Measurements from ENCODE around the gene C1orf94.

The C1orf94 gene

DNA sequence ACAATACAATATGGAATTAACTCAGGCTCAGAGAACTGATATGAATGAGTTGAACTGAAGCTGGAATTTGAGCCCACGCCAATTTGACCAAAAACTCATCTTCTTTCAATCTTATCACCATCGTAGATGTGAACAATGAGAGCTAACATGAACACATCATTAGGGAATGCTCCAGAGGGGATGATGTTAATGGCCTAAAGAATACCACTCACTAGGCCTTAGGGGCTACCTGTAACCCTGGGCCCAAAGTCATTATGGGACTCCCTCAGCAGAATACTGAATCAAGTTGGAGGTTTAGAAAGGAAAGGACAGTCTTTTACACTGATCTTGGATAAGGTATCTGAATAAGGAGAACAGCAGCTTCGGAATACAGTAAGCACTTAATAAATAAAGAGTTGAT is 73.6 kb downstream of the C1orf94 start:
- H3K4me2 ChIP-seq (ENCODE audit: low read length): no peak overlapping the region
- no peak overlapping the region for H4K12ac ChIP-seq (ENCODE audit: low read depth, low read length)
- H3K4me1 ChIP-seq (ENCODE audit: control insufficient read depth in 1 of 2, insufficient read depth in 2 of 2, low read length in 2 of 2): no peaks in the 10 kb centered on the region
- H2BK12ac ChIP-seq (ENCODE audit: low read length): no peak overlapping the region
- H3K18ac ChIP-seq (ENCODE audit: low read length): no peak overlapping the region
- no peak overlapping the region for H3K23ac ChIP-seq (ENCODE audit: low read length)
- WGBS (ENCODE audit: extremely low coverage, insufficient coverage, insufficient read length): no CpG with 5 or more reads among the region's 3 CpGs
- H2BK120ac ChIP-seq (ENCODE audit: insufficient read depth, low read length, poor library complexity): no peak overlapping the region
- no peaks in the 10 kb centered on the region for H3K9me3 ChIP-seq (ENCODE audit: insufficient read depth, low read depth, low read length)
- H3K36me3 ChIP-seq (ENCODE audit: control insufficient read depth in 1 of 2, insufficient read depth in 2 of 2, low read length in 2 of 2): no peaks in the 10 kb centered on the region
- no peak overlapping the region for H2AFZ ChIP-seq (ENCODE audit: insufficient read depth, low read length, poor library complexity)
- H2BK5ac ChIP-seq (ENCODE audit: low read depth, low read length, poor library complexity): no peak overlapping the region
- H3K27me3 ChIP-seq (ENCODE audit: insufficient read depth, low read length): no peaks in the 10 kb centered on the region
- no peaks in the 10 kb centered on the region for H3K79me2 ChIP-seq (ENCODE audit: control insufficient read depth, insufficient read depth, low read length, poor library complexity)
- no peak overlapping the region for H3K4ac ChIP-seq (ENCODE audit: low read depth, low read length)
- H3K14ac ChIP-seq (ENCODE audit: low read length): no peak overlapping the region
- H3K4me3 ChIP-seq (ENCODE audit: low read depth, low read length): no peak overlapping the region
- no peak for DNase-seq
- H3K9ac ChIP-seq (ENCODE audit: low read length): no peak overlapping the region
- H3K79me1 ChIP-seq (ENCODE audit: low read length): no peaks in the 10 kb centered on the region
- H4K91ac ChIP-seq (ENCODE audit: low read depth, low read length): no peak overlapping the region
- H2AK5ac ChIP-seq (ENCODE audit: low read length): no peak overlapping the region
- no peak overlapping the region for H4K8ac ChIP-seq (ENCODE audit: low read depth, low read length)
- H3K27ac ChIP-seq (ENCODE audit: low read depth, low read length): no peak overlapping the region

DNA sequence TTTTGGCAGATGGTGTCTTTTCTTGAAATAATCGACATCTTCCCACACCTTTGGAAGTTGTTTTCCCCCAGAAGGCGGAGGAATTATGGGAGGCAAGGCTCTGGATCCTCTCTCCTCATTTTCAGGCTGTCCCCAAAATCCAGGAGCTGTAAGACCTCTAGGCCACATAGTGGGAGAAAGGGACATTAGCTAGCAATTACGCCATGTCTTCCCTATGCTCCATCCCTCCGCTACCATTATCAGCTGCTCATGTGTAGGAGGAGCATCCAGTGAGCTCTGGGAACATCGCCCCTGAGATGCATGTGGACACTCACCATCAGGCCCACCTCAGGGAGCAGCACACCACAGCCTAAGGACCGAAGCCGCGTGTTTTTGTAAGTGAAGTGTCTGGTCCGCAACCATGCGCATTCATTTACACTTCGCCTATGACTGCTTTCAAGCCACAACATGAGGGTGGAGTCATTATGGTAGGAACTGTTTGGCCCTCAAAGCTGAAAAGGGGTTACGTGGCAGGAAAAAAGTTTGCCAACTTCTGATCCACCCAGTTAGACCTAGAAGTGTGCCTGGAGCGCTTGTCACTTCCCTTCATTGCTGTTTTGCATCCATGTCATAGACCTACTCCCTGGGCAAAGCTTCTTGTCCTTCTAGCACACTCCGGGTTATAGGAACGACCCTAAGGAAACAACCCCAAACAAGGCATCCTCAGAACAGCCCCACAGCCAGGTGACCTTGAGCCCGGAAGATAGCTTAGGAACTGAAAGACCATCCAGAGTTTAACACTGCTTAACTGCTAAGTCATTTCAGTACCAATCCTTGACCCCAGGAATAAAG is 85.5 kb downstream of the C1orf94 start:
- H2BK120ac ChIP-seq (ENCODE audit: insufficient read depth, low read length, poor library complexity): no peak overlapping the region
- no peaks in the 10 kb centered on the region for H3K9me3 ChIP-seq (ENCODE audit: insufficient read depth, low read depth, low read length)
- H4K8ac ChIP-seq (ENCODE audit: low read depth, low read length): no peak overlapping the region
- no peak overlapping the region for H3K4me2 ChIP-seq (ENCODE audit: low read length)
- peaks cover 0 to 2% of the 10 kb centered on the region in 2 experiments for H3K4me1 ChIP-seq (ENCODE audit: control insufficient read depth in 1 of 2, insufficient read depth in 2 of 2, low read length in 2 of 2)
- no peaks in the 10 kb centered on the region for H3K36me3 ChIP-seq (ENCODE audit: control insufficient read depth in 1 of 2, insufficient read depth in 2 of 2, low read length in 2 of 2)
- no peak overlapping the region for H3K4me3 ChIP-seq (ENCODE audit: low read depth, low read length)
- H2AK5ac ChIP-seq (ENCODE audit: low read length): no peak overlapping the region
- DNase-seq: no peak
- H4K91ac ChIP-seq (ENCODE audit: low read depth, low read length): no peak overlapping the region
- no peak overlapping the region for H3K18ac ChIP-seq (ENCODE audit: low read length)
- no peak overlapping the region for H2AFZ ChIP-seq (ENCODE audit: insufficient read depth, low read length, poor library complexity)
- H4K12ac ChIP-seq (ENCODE audit: low read depth, low read length): no peak overlapping the region
- H3K79me1 ChIP-seq (ENCODE audit: low read length): no peaks in the 10 kb centered on the region
- H3K79me2 ChIP-seq (ENCODE audit: control insufficient read depth, insufficient read depth, low read length, poor library complexity): no peaks in the 10 kb centered on the region
- H3K4ac ChIP-seq (ENCODE audit: low read depth, low read length): no peak overlapping the region
- no peaks in the 10 kb centered on the region for H3K27me3 ChIP-seq (ENCODE audit: insufficient read depth, low read length)
- no peak overlapping the region for H3K14ac ChIP-seq (ENCODE audit: low read length)
- no CpG with 5 or more reads among the region's 16 CpGs for WGBS (ENCODE audit: extremely low coverage, insufficient coverage, insufficient read length)
- H2BK12ac ChIP-seq (ENCODE audit: low read length): no peak overlapping the region
- H3K9ac ChIP-seq (ENCODE audit: low read length): no peak overlapping the region
- no peak overlapping the region for H3K23ac ChIP-seq (ENCODE audit: low read length)
- H2BK5ac ChIP-seq (ENCODE audit: low read depth, low read length, poor library complexity): no peak overlapping the region
- H3K27ac ChIP-seq (ENCODE audit: low read depth, low read length): no peak overlapping the region

DNA sequence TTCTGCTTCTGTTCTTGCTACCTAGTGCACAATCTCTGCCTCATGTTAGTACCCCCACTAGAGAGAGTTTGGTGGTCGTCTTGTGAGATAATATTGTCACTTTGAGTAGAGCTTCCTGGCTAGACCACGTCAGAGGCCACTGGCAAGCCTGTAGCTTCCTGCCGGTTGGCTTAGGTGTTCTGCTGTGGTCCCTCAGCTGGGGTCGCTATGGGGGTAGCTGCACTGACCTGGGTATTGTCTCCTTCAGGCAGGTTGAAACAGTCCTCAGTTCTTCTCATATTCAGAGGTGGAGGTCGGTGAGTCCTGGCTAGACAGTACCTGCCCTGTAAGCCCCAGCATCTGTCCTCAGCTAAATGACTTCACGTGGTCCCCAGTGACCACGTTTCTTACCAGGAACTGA is 86.2 kb downstream of the C1orf94 start:
- no peak overlapping the region for H3K23ac ChIP-seq (ENCODE audit: low read length)
- no peaks in the 10 kb centered on the region for H3K27me3 ChIP-seq (ENCODE audit: insufficient read depth, low read length)
- no peak overlapping the region for H3K4me3 ChIP-seq (ENCODE audit: low read depth, low read length)
- no peak overlapping the region for H2BK12ac ChIP-seq (ENCODE audit: low read length)
- H3K36me3 ChIP-seq (ENCODE audit: control insufficient read depth in 1 of 2, insufficient read depth in 2 of 2, low read length in 2 of 2): no peaks in the 10 kb centered on the region
- no peak overlapping the region for H2BK120ac ChIP-seq (ENCODE audit: insufficient read depth, low read length, poor library complexity)
- no peak overlapping the region for H3K14ac ChIP-seq (ENCODE audit: low read length)
- H4K12ac ChIP-seq (ENCODE audit: low read depth, low read length): no peak overlapping the region
- no peak overlapping the region for H4K8ac ChIP-seq (ENCODE audit: low read depth, low read length)
- no peak overlapping the region for H2AK5ac ChIP-seq (ENCODE audit: low read length)
- H3K9ac ChIP-seq (ENCODE audit: low read length): no peak overlapping the region
- no peak overlapping the region for H2AFZ ChIP-seq (ENCODE audit: insufficient read depth, low read length, poor library complexity)
- no peaks in the 10 kb centered on the region for H3K79me2 ChIP-seq (ENCODE audit: control insufficient read depth, insufficient read depth, low read length, poor library complexity)
- WGBS (ENCODE audit: extremely low coverage, insufficient coverage, insufficient read length): no CpG with 5 or more reads among the region's 7 CpGs
- H3K4me1 ChIP-seq (ENCODE audit: control insufficient read depth in 1 of 2, insufficient read depth in 2 of 2, low read length in 2 of 2): peaks cover 0 to 2% of the 10 kb centered on the region in 2 experiments
- H3K18ac ChIP-seq (ENCODE audit: low read length): no peak overlapping the region
- H3K4me2 ChIP-seq (ENCODE audit: low read length): no peak overlapping the region
- H4K91ac ChIP-seq (ENCODE audit: low read depth, low read length): no peak overlapping the region
- H3K27ac ChIP-seq (ENCODE audit: low read depth, low read length): no peak overlapping the region
- H3K9me3 ChIP-seq (ENCODE audit: insufficient read depth, low read depth, low read length): no peaks in the 10 kb centered on the region
- no peaks in the 10 kb centered on the region for H3K79me1 ChIP-seq (ENCODE audit: low read length)
- no peak for DNase-seq
- H3K4ac ChIP-seq (ENCODE audit: low read depth, low read length): no peak overlapping the region
- no peak overlapping the region for H2BK5ac ChIP-seq (ENCODE audit: low read depth, low read length, poor library complexity)

DNA sequence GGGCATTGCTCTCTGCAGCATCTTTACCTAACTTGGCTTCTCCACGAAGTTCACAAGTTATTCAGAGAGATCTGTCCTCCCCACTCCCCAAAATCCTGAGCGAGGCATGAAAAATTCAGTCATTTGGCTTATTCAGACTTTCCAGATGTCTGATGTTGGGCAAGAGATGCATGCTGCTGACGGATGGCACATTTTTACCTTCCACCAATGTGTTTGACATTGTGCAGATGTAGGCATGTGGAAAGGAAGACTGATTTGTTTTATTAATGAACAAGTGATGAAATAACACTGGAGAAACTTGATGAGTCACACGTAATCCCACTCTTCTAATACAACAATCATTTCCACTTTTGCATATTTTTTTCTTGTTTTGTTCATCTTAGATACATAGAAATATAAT is 86.7 kb downstream of the C1orf94 start:
- Histone ChIP-seq H2BK120ac (ENCODE audit: insufficient read depth, low read length, poor library complexity) (no peak overlapping the region), H3K9ac (ENCODE audit: low read length) (no peak overlapping the region), H4K12ac (ENCODE audit: low read depth, low read length) (no peak overlapping the region), H3K23ac (ENCODE audit: low read length) (no peak overlapping the region), H3K4me2 (ENCODE audit: low read length) (no peak overlapping the region), H3K27ac (ENCODE audit: low read depth, low read length) (no peak overlapping the region), H3K79me2 (ENCODE audit: control insufficient read depth, insufficient read depth, low read length, poor library complexity) (no peaks in the 10 kb centered on the region), H3K79me1 (ENCODE audit: low read length) (no peaks in the 10 kb centered on the region), H2BK12ac (ENCODE audit: low read length) (no peak overlapping the region), H3K36me3 (ENCODE audit: control insufficient read depth in 1 of 2, insufficient read depth in 2 of 2, low read length in 2 of 2) (no peaks in the 10 kb centered on the region), H2AK5ac (ENCODE audit: low read length) (no peak overlapping the region), H3K14ac (ENCODE audit: low read length) (no peak overlapping the region), H3K27me3 (ENCODE audit: insufficient read depth, low read length) (no peaks in the 10 kb centered on the region), H2AFZ (ENCODE audit: insufficient read depth, low read length, poor library complexity) (no peak overlapping the region), H3K18ac (ENCODE audit: low read length) (no peak overlapping the region), H2BK5ac (ENCODE audit: low read depth, low read length, poor library complexity) (no peak overlapping the region), H3K4ac (ENCODE audit: low read depth, low read length) (no peak overlapping the region), H3K9me3 (ENCODE audit: insufficient read depth, low read depth, low read length) (no peaks in the 10 kb centered on the region), H3K4me3 (ENCODE audit: low read depth, low read length) (no peak overlapping the region), H3K4me1 (ENCODE audit: control insufficient read depth in 1 of 2, insufficient read depth in 2 of 2, low read length in 2 of 2) (peaks cover 0 to 2% of the 10 kb centered on the region in 2 experiments), H4K91ac (ENCODE audit: low read depth, low read length) (no peak overlapping the region), H4K8ac (ENCODE audit: low read depth, low read length) (no peak overlapping the region)
- WGBS (ENCODE audit: extremely low coverage, insufficient coverage, insufficient read length): no CpG with 5 or more reads among the region's 4 CpGs
- no peak for DNase-seq

Data from trophoblast cell (in vitro differentiated cells and primary cell).